Mesodermal cell (in vitro differentiated cells): ENCODE results near the gene TCF4.

Experiments used
- H3K27ac ChIP-seq: 2 replicates; pipeline ENCODE4 v1.7.0; 2013; ENCODE audit warnings: mild to moderate bottlenecking, low read depth, low read length, moderate library complexity; ENCODE audit not compliant: severe bottlenecking
- H3K36me3 ChIP-seq: 2 replicates; pipeline ENCODE4 v1.7.1; 2013; ENCODE audit warnings: mild to moderate bottlenecking, low read length, moderate library complexity; ENCODE audit not compliant: control insufficient read depth, insufficient read depth
- H3K4me1 ChIP-seq: one replicate; pipeline ENCODE4 v1.7.1; 2013; ENCODE audit warnings: mild to moderate bottlenecking, low read length; ENCODE audit not compliant: insufficient read depth, control insufficient read depth, poor library complexity, severe bottlenecking
- H3K4me3 ChIP-seq: 2 replicates; pipeline ENCODE4 v1.7.0; 2013; ENCODE audit warnings: low read length, control low read depth, mild to moderate bottlenecking; ENCODE audit not compliant: insufficient read depth, poor library complexity, severe bottlenecking; ENCODE audit errors: extremely low read depth
- H3K9me3 ChIP-seq: 2 replicates; pipeline ENCODE4 v1.7.1; 2013; ENCODE audit warnings: mild to moderate bottlenecking, low read length, moderate library complexity; ENCODE audit not compliant: control insufficient read depth
- WGBS, 2 experiments: methylation state at CpG; one replicate each; pipeline ENCODE4 v1.1.5; 2013; ENCODE audit warnings: missing lambda C conversion rate in 2 of 2; ENCODE audit not compliant: insufficient coverage in 2 of 2; 5-methylcytosine and 5-hydroxymethylcytosine counted together

The TCF4 gene

GRCh38 chr18:55566456-55566935 lies 21.5 kb downstream of the TCF4 start:
- Histone ChIP-seq H3K27ac (no peak overlapping the region), H3K36me3 (peaks cover 63% of the 10 kb centered on the region), H3K9me3 (peaks cover 6% of the 10 kb centered on the region), H3K4me3 (no peak overlapping the region), H3K4me1 (no peaks in the 10 kb centered on the region)
- 84 to 94% methylated on average over 2 of the region's 2 CpGs for WGBS, 2 experiments

- Histone ChIP-seq H3K9me3 (no peaks in the 10 kb centered on the region), H3K27ac (no peak overlapping the region), H3K36me3 (peaks cover 49% of the 10 kb centered on the region), H3K4me1 (no peaks in the 10 kb centered on the region), H3K4me3 (no peak overlapping the region)
- no CpG with 5 or more reads among the region's 2 CpGs for WGBS, 2 experiments
These were observed 28.3 kb downstream of the TCF4 start for GRCh38 chr18:55559739-55560138.

- peaks cover 39% of the 10 kb centered on the region for H3K36me3 ChIP-seq
- WGBS, 2 experiments, result 100% methylated on average over 1 of the region's 1 CpG; no CpG with 5 or more reads in 1 of the 2 experiments
- no peaks in the 10 kb centered on the region for H3K9me3 ChIP-seq
- no peak overlapping the region for H3K27ac ChIP-seq
- H3K4me3 ChIP-seq, result no peak overlapping the region
- no peaks in the 10 kb centered on the region for H3K4me1 ChIP-seq
These were observed 30.8 kb downstream of the TCF4 start for GRCh38 chr18:55557211-55557610.

- Histone ChIP-seq H3K36me3 (peaks cover 44% of the 10 kb centered on the region), H3K27ac (no peak overlapping the region), H3K4me3 (no peak overlapping the region), H3K9me3 (no peaks in the 10 kb centered on the region), H3K4me1 (no peaks in the 10 kb centered on the region)
- 100% methylated on average over 1 of the region's 4 CpGs; no CpG with 5 or more reads in 1 of the 2 experiments for WGBS, 2 experiments
These were observed 32.5 kb downstream of the TCF4 start for GRCh38 chr18:55555395-55556027.

- 94 to 96% methylated on average over 8 to 9 of the region's 11 CpGs for WGBS, 2 experiments
- Histone ChIP-seq H3K36me3 (peaks cover 48% of the 10 kb centered on the region), H3K9me3 (no peaks in the 10 kb centered on the region), H3K4me3 (no peak overlapping the region), H3K4me1 (peaks cover 12% of the 10 kb centered on the region), H3K27ac (no peak overlapping the region)
These were observed 35.3 kb downstream of the TCF4 start for GRCh38 chr18:55552526-55553189.

- H3K9me3 ChIP-seq, result no peaks in the 10 kb centered on the region
- H3K27ac ChIP-seq, result no peak overlapping the region
- 96 to 98% methylated on average over 8 of the region's 8 CpGs for WGBS, 2 experiments
- no peak overlapping the region for H3K4me3 ChIP-seq
- H3K36me3 ChIP-seq, result peaks cover 42% of the 10 kb centered on the region
- peaks cover 12% of the 10 kb centered on the region for H3K4me1 ChIP-seq
These were observed 36.8 kb downstream of the TCF4 start for GRCh38 chr18:55551227-55551626.

- Histone ChIP-seq H3K27ac (no peak overlapping the region), H3K4me3 (no peak overlapping the region), H3K4me1 (peaks cover 12% of the 10 kb centered on the region), H3K36me3 (peaks cover 47% of the 10 kb centered on the region), H3K9me3 (no peaks in the 10 kb centered on the region)
- whole genome bisulfite sequencing, 2 experiments, result 91 to 100% methylated on average over 1 to 4 of the region's 8 CpGs
These were observed 37.5 kb downstream of the TCF4 start for GRCh38 chr18:55550471-55550870.

- H3K27ac ChIP-seq, result no peak overlapping the region
- WGBS, 2 experiments, result 100% methylated on average over 1 to 4 of the region's 5 CpGs
- no peak overlapping the region for H3K4me3 ChIP-seq
- H3K9me3 ChIP-seq, result no peaks in the 10 kb centered on the region
- peaks cover 50% of the 10 kb centered on the region for H3K36me3 ChIP-seq
- peaks cover 12% of the 10 kb centered on the region for H3K4me1 ChIP-seq
These were observed 38.4 kb downstream of the TCF4 start for GRCh38 chr18:55549474-55550104.

- H3K9me3 ChIP-seq, result no peaks in the 10 kb centered on the region
- H3K4me1 ChIP-seq, result peaks cover 12% of the 10 kb centered on the region
- no peak overlapping the region for H3K4me3 ChIP-seq
- no peak overlapping the region for H3K27ac ChIP-seq
- H3K36me3 ChIP-seq, result peaks cover 42% of the 10 kb centered on the region
- 80 to 94% methylated on average over 3 of the region's 5 CpGs for WGBS, 2 experiments
These were observed 40.3 kb downstream of the TCF4 start for GRCh38 chr18:55547705-55548056.

- WGBS, 2 experiments, result 53 to 55% methylated on average over 4 of the region's 5 CpGs
- H3K9me3 ChIP-seq, result no peaks in the 10 kb centered on the region
- H3K4me3 ChIP-seq, result no peak overlapping the region
- H3K36me3 ChIP-seq, result peaks cover 37% of the 10 kb centered on the region
- peaks cover 12% of the 10 kb centered on the region for H3K4me1 ChIP-seq
- peak overlapping the region; percentile 48 for H3K27ac ChIP-seq
These were observed 40.9 kb downstream of the TCF4 start for GRCh38 chr18:55546851-55547704.
